GM21825 (cell line): ENCODE data around the gene ESYT1.

Experiments used
- ATAC-seq: cut with Tn5 transposase; IDR thresholded peaks from one replicate; pipeline ENCODE4 v1.9.1; 2021; ENCODE audit warnings: mild to moderate bottlenecking, moderate library complexity; ENCODE audit not compliant: unreplicated experiment

The ESYT1 gene

GRCh38 chr12:56128670-56129205 is 671 bp downstream of the ESYT1 start:
- no peak for ATAC-seq

- ATAC-seq, result no peak
These were observed 1.3 kb downstream of the ESYT1 start for GRCh38 chr12:56129206-56129941.

- ATAC-seq, result no peak
These were observed 2.0 kb downstream of the ESYT1 start for GRCh38 chr12:56129942-56130495.

- ATAC-seq, result no peak
These were observed 2.8 kb downstream of the ESYT1 start for GRCh38 chr12:56130876-56131275.

- ATAC-seq, result no peak
These were observed 6.8 kb downstream of the ESYT1 start for GRCh38 chr12:56134897-56135296.

DNA sequence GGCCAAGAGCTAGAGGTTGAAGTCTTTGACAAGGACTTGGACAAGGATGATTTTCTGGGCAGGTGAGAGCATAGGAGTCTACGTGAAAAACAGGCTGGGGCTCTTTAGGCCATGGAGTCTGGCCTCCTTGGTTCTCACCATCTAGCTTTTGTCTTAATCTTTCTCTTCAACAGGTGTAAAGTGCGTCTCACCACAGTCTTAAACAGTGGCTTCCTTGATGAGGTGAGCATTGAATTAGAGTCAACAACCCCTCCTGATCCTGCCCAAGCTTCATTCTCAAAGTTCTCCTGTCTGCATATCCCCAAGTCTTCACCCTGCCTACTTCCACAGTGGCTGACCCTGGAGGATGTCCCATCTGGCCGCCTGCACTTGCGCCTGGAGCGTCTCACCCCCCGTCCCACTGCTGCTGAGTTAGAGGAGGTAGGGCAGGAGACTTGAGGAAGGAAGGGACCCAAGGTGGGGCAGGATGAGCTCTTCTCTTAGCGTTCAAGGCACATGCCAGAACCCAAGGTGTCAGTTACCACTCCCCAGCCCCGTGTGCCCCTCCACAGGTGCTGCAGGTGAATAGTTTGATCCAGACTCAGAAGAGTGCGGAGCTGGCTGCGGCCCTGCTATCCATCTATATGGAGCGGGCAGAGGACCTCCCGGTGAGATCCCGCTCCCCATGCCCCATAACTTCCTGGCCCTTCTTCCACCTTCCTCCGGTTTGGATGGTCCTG is 9.9 kb downstream of the ESYT1 start:
- no peak for ATAC-seq

- ATAC-seq, result no peak
These were observed 14.1 kb downstream of the ESYT1 start for GRCh38 chr12:56141946-56142784.

DNA sequence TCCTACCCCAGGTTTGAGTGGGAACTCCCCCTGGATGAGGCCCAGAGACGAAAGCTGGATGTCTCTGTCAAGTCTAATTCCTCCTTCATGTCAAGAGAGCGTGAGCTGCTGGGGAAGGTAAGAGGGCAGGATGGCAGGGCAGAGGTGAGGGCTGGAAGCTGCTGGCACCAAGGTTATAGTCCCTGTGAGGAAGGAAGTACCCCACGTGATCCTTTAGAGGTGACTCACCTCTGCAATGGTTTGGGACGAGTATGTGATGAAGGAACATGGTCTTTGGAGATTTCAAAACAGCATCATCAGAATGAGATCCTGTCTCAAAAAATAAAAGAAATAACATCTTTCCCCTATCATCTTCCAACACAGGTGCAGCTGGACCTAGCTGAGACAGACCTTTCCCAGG is 15.2 kb downstream of the ESYT1 start:
- ATAC-seq, result no peak

DNA sequence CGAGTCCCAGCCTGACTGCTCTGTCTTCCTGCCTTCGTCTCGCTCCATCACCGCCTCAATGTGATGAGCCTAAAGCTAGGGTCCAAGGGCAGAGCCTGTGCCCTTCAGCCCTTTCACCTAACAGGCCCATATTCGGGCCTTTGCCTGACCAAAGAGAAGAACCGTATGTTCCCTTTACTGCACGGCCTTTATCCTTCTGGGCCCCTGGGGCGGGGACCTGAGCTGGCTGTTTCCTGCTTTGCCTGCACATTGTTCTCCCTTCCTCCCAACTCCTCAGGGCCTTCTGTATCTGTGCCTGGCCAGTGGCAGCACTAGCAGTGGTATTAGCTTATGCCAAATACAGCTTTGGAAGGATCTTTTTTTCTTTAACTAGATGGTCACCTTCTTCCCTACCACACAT is 15.8 kb downstream of the ESYT1 start:
- ATAC-seq, result no peak

- no peak for ATAC-seq
These were observed 17.1 kb downstream of the ESYT1 start for GRCh38 chr12:56145217-56145616.

GRCh38 chr12:56146492-56147460 is 18.7 kb downstream of the ESYT1 start:
- ATAC-seq, result no peak

GRCh38 chr12:56150563-56150962 is 22.5 kb downstream of the ESYT1 start:
- ATAC-seq, result no peak

GRCh38 chr12:56151672-56152131 is 23.6 kb downstream of the ESYT1 start:
- peak; percentile 37 for ATAC-seq

GRCh38 chr12:56152132-56152755 is 24.2 kb downstream of the ESYT1 start, which contains the start of gene MYL6B:
Gene MYL6B, plus strand, starts transcription at chr12:56152587. Its CDS starts 1,332 bp downstream, at chr12:56153919.
- peak; percentile 84 for ATAC-seq

DNA sequence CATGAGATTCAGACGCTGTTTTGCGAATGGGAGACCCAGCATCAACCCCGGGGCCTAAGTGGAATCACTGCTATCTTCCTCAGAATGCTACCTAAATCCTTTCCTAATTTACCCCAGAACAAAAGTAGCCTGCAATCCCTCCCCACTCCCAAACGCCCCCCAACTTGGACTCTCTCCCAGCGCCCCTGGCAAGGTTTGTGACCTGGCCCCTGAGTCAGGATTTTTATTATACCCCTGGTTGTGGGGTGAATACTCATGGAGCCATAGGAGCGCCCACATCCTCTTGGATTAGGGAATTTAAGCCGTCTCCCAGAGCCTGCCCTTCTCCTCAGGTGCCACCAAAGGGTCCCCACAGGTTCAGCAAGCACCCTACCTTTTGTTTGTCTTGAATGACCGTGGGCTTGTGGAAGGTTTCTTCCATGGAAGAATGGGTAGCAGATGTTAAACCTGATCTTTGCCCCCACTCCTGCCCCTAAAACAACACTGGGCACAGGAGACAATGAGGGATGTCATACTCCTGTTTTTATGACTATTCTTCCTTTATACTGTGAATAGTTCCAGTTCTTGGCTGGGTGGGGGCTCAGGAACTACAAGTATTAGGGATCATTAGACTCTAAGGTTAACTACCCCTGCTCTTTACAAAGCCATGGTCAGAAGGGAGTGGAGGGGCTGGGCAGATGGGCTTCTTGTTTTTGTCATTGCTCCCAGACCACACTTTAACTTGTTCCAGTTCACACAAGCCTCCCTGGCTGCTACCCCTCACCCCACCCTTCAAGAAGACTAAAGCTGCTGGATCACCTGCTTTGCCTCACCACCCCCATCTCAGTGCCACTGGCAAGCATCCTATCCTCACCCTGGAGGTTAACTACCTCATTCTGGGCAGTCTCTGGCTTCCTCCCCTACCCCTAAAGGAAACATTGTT is 24.9 kb downstream of the ESYT1 start:
- no peak for ATAC-seq

DNA sequence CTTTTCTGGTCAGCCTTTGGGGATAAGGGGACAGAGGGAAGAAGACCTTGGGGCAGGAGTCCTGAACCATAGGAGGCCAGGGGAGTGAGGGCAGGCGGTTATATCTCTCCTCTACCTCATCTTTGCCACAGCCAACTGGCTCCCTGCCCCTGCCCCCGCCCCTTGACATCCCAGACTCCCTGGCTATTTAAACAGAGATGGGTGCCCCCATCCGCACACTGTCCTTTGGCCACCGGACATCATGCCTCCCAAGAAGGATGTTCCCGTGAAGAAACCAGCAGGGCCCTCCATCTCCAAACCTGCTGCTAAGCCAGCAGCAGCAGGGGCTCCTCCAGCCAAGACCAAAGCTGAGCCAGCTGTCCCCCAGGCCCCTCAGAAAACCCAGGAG is 25.6 kb downstream of the ESYT1 start:
- ATAC-seq, result no peak

DNA sequence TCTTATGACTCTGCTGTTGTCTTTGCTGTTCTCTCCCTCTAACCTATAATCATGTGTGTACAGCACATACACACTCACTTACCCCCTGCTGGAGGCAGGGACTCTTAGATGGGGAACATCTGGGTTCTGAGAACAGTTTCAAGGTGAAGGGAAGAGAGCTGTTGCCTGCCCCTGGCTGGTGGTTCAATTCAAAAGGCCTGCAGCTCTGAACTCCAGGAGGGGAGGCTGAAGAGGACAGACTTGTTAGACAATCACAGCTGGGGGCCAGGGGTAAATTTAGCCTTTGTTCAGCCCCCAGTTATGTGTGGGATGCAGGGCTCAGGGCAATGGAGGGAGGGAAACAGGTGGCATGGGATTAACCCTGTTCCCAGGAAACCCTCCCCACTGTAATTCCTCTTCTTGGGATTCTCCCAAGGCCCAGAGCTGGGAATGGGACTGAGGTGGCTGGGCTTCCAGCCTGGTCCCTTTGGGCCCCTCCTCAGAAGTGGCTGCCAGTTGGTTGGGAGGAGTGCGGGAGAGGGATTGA is 26.2 kb downstream of the ESYT1 start:
- ATAC-seq, result no peak

- ATAC-seq, result no peak
These were observed 26.8 kb downstream of the ESYT1 start for GRCh38 chr12:56154818-56155217.
